ENCODE measurements around the gene UCN3. TPM values are rescaled to one million over a fixed set of nuclear protein-coding genes. Genes with fewer than 3 reads are reported as not detected.

Gene UCN3
- total and polyA plus RNA-seq, 2 of the 4 experiments (the other 2 are of a cell fraction) = not detected

- dilution Hi-C loops (cut with HindIII; ENCODE audit: low sequenced_read_pairs, unreplicated experiment) = no loop called here
- no TSS peak for BruUV-seq (replicated peaks)
- H4K20me1 ChIP-seq (ENCODE audit: insufficient read depth, low read length) = no peaks in the 10 kb centered on the region
- no peaks in the 10 kb centered on the region; the same call in 1 of the 2 replicates for H3K27me3 ChIP-seq (ENCODE audit: control insufficient read depth, insufficient read depth, low read length)
- in situ Hi-C loops (cut with MboI; ENCODE audit: low sequenced_read_pairs) = no loop called here
- H3K23ac ChIP-seq (ENCODE audit: low read depth, low read length) = no peak overlapping the region
- H3K4ac ChIP-seq (ENCODE audit: low read depth, low read length) = no peak overlapping the region
- H3K4me1 ChIP-seq (ENCODE audit: control insufficient read depth, insufficient read depth, low read length) = no peaks in the 10 kb centered on the region
- no peaks in the 10 kb centered on the region for H3K79me1 ChIP-seq (ENCODE audit: low read depth in 1 of 2, low read length in 2 of 2)
- 0% methylated on average over 2 of the region's 4 CpGs; no CpG with 5 or more reads in 1 of the 2 experiments for WGBS, 2 experiments (ENCODE audit: extremely low coverage in 2 of 2, insufficient read length in 1 of 2)
- no peak overlapping the region for H2BK15ac ChIP-seq (ENCODE audit: low read depth, low read length)
- ATAC-seq (ENCODE audit: low read depth) (no peak), DNase-seq (no peak)
- TF ChIP-seq RAD21 (IDR thresholded peaks at IDR 0.05; ENCODE audit: low read length) (no peak), MAFK (IDR thresholded peaks at IDR 0.05; ENCODE audit: low read depth, low read length) (no peak), MXI1 (IDR thresholded peaks at IDR 0.05; ENCODE audit: borderline replicate concordance, low read depth, low read length) (no peak), CEBPB (IDR thresholded peaks at IDR 0.05; ENCODE audit: low read depth, low read length) (no peak), RFX5 (IDR thresholded peaks at IDR 0.05; ENCODE audit: low read depth, low read length) (no peak), RCOR1 (IDR thresholded peaks at IDR 0.05; ENCODE audit: insufficient replicate concordance, low read length) (no peak), FOS (IDR thresholded peaks at IDR 0.05; ENCODE audit: low read depth, low read length) (no peak), BHLHE40 (IDR thresholded peaks at IDR 0.05; ENCODE audit: low read depth, low read length) (no peak), SMC3 (IDR thresholded peaks at IDR 0.05; ENCODE audit: low read depth, low read length) (no peak), MAZ (IDR thresholded peaks at IDR 0.05; ENCODE audit: borderline replicate concordance, low read depth, low read length) (no peak)
- TF ChIP-seq, protein P1, sequence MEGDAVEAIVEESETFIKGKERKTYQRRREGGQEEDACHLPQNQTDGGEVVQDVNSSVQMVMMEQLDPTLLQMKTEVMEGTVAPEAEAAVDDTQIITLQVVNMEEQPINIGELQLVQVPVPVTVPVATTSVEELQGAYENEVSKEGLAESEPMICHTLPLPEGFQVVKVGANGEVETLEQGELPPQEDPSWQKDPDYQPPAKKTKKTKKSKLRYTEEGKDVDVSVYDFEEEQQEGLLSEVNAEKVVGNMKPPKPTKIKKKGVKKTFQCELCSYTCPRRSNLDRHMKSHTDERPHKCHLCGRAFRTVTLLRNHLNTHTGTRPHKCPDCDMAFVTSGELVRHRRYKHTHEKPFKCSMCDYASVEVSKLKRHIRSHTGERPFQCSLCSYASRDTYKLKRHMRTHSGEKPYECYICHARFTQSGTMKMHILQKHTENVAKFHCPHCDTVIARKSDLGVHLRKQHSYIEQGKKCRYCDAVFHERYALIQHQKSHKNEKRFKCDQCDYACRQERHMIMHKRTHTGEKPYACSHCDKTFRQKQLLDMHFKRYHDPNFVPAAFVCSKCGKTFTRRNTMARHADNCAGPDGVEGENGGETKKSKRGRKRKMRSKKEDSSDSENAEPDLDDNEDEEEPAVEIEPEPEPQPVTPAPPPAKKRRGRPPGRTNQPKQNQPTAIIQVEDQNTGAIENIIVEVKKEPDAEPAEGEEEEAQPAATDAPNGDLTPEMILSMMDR (conservative IDR thresholded peaks at IDR 0.05; ENCODE audit: low read depth, low read length) = no peak
- TF ChIP-seq, protein P2, sequence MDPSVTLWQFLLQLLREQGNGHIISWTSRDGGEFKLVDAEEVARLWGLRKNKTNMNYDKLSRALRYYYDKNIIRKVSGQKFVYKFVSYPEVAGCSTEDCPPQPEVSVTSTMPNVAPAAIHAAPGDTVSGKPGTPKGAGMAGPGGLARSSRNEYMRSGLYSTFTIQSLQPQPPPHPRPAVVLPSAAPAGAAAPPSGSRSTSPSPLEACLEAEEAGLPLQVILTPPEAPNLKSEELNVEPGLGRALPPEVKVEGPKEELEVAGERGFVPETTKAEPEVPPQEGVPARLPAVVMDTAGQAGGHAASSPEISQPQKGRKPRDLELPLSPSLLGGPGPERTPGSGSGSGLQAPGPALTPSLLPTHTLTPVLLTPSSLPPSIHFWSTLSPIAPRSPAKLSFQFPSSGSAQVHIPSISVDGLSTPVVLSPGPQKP (IDR thresholded peaks at IDR 0.05; ENCODE audit: borderline replicate concordance, low read depth, low read length) = no peak
- POLR2A ChIA-PET (ENCODE audit: unreplicated experiment) = no interaction called here
- no peak overlapping the region for H3K4me3 ChIP-seq (ENCODE audit: insufficient read depth, low read depth, low read length)
- no peak overlapping the region for H4K8ac ChIP-seq (ENCODE audit: low read depth in 2 of 2, low read length in 2 of 2)
- no peaks in the 10 kb centered on the region for H3K9me3 ChIP-seq (ENCODE audit: control insufficient read depth, insufficient read depth, low read length)
- no peak overlapping the region for H2AFZ ChIP-seq (replicated peaks; ENCODE audit: low read length, poor library complexity)
- H3K14ac ChIP-seq (replicated peaks; ENCODE audit: low read depth, low read length) = no peak overlapping the region
- H3K18ac ChIP-seq (ENCODE audit: low read depth, low read length) = no peak overlapping the region
- CTCF ChIA-PET = interaction anchor here (0.6 kb wide), 1 partner anchor 179 kb away, joined by 3 read pairs; no protein-coding TSS in a partner anchor
- no peak overlapping the region for H3K4me2 ChIP-seq (ENCODE audit: low read depth, low read length)
- no peaks in the 10 kb centered on the region for H3K36me3 ChIP-seq (ENCODE audit: control insufficient read depth, insufficient read depth, low read length)
- no peak overlapping the region for H3K27ac ChIP-seq (ENCODE audit: insufficient read depth, low read length)
- H2BK5ac ChIP-seq (ENCODE audit: low read depth, low read length, poor library complexity, severe bottlenecking) = no peak overlapping the region
- H2BK120ac ChIP-seq (ENCODE audit: low read depth, low read length) = no peak overlapping the region
- H4K5ac ChIP-seq (ENCODE audit: low read depth, low read length) = no peak overlapping the region
- H4K91ac ChIP-seq (ENCODE audit: insufficient read depth, low read depth, low read length) = no peak overlapping the region
- H2BK20ac ChIP-seq (ENCODE audit: low read depth, low read length) = no peak overlapping the region
- no peak overlapping the region for H3K9ac ChIP-seq (ENCODE audit: low read depth, low read length)
- intact Hi-C loops (cut with micrococcal nuclease) = no loop called here
- no peak overlapping the region for H2AK5ac ChIP-seq (ENCODE audit: low read depth, low read length)
- no peak overlapping the region for H3K56ac ChIP-seq (ENCODE audit: extremely low read depth, insufficient read depth, low read length)
- H2AK9ac ChIP-seq (replicated peaks; ENCODE audit: low read depth, low read length, poor library complexity) = no peak overlapping the region
- no peaks in the 10 kb centered on the region for H3K9me1 ChIP-seq (ENCODE audit: insufficient read depth, low read length)
Measured at GRCh38 chr10:5346881-5347280, 17.9 kb upstream of the UCN3 start.
